GM19239 (cell line): ENCODE measurements around the gene SEC61B.
"Not testable (repeated sequence)": the region's sequence is repeated elsewhere in the genome, so short reads cannot be mapped to it uniquely, and the experiment has no call there.

ENCODE experiments used
- DNase-seq: peaks from one replicate; pipeline ENCODE4 v3.0.0; 2011; ENCODE audit warnings: low spot score; ENCODE audit not compliant: insufficient read length
- FAIRE-seq: peaks from 2 replicates; lab custom pipeline; 2011; peaks lifted over from hg19 to GRCh38; lab: Jason Lieb, UNC

Gene SEC61B

GRCh38 chr9:99234618-99235017 lies 12.5 kb downstream of the SEC61B start:
- no peak for DNase-seq
- FAIRE-seq = peak; percentile 8

- FAIRE-seq = peak; percentile 14
- DNase-seq = no peak
Observed at GRCh38 chr9:99235069-99235468, 13.0 kb downstream of the SEC61B start.

- peak; percentile 98 for FAIRE-seq
- peak; percentile 36 for DNase-seq
Observed at GRCh38 chr9:99235926-99236634, 14.0 kb downstream of the SEC61B start.

GRCh38 chr9:99237356-99237755 lies 15.3 kb downstream of the SEC61B start:
- DNase-seq = no peak
- no peak for FAIRE-seq

- not testable (repeated sequence) for DNase-seq, FAIRE-seq
Observed at GRCh38 chr9:99237849-99238248, 15.8 kb downstream of the SEC61B start.

GRCh38 chr9:99238331-99238730 lies 16.2 kb downstream of the SEC61B start:
- DNase-seq (no peak), FAIRE-seq (no peak)

DNA sequence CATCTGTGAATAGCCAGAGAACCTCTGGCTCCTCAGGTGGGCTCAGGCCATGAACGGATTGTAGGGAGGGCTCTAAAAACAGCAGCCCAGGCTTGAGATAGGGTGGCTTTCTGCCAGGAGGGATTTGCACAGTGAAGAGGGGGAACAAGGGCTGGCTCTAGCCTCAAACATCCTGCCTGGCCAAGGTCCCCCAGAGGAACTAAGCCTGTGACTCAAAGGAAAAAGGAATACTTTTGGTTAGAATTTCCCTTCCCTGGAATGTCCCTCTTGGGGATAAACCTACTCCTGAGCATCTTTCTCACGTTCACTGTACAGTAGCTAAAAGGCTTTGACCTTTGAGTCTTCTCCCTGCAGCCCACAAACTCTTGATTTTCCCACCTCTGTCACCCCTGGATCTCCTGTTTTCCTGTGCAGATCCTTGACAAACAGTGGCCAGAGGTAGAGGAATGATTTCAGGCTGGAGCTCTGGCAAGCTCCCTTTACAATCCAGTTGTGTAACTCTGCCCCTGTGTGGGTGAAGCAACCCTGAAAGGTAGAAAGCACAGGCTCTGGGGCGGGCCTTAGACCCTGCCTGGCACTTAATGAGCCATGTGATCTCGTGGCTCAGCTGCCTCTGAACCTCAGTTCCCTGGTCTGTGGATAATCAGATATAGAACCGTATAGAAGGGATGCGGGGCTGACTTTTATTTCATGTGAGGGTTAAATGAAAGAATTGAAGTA lies 17.4 kb downstream of the SEC61B start:
- FAIRE-seq = no peak
- DNase-seq = no peak

GRCh38 chr9:99241106-99241505 lies 19.0 kb downstream of the SEC61B start:
- DNase-seq (no peak), FAIRE-seq (no peak)

- DNase-seq (no peak), FAIRE-seq (peak; percentile 89)
Observed at GRCh38 chr9:99244344-99245260, 22.5 kb downstream of the SEC61B start.

- FAIRE-seq (no peak), DNase-seq (no peak)
Observed at GRCh38 chr9:99249619-99250018, 27.5 kb downstream of the SEC61B start.

DNA sequence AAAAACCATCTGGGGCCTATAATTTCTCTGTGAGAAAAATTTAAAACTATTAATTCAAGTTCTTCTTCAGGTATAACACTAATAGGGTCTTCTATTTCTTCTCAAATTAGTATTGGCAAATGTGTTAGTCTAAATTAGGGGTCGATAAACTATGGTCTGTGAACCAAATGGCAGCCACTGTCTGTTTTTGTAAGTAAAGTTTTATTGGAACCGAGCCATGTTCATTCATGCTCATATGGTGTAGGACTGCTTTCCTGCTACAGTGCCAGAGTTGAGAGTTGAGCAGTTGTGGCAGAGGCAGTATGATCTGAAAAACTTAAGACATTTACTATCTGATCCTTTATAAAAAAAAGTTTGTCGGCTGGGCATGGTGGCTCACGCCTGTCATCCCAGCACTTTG lies 29.1 kb downstream of the SEC61B start:
- DNase-seq (no peak), FAIRE-seq (peak; percentile 76)

DNA sequence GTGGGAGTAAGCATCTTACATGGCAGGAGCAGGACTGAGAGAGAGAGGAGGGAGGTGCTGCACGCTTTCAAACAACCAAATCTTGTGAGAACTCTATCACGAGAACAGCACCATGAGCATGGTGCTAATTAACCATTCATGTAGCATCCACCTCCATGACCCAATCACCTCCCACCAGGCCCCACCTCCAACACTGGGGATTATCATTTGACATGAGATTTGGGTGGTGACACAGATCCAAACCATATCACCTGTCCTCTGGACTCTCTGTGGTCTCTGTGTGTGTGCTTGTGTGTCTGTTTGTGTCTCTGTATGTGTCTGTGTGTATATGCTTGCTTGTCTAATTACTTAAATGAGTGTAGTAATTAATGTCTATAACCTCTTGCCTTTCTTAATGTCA lies 31.1 kb downstream of the SEC61B start:
- DNase-seq (no peak), FAIRE-seq (no peak)

- DNase-seq (peak; percentile 62), FAIRE-seq (peak; percentile 99)
Observed at GRCh38 chr9:99253772-99254431, 31.8 kb downstream of the SEC61B start.

GRCh38 chr9:99255651-99256050 lies 33.6 kb downstream of the SEC61B start:
- DNase-seq = no peak
- FAIRE-seq = peak; percentile 8

- FAIRE-seq = no peak
- DNase-seq = no peak
Observed at GRCh38 chr9:99257723-99258389, 35.8 kb downstream of the SEC61B start.

GRCh38 chr9:99259231-99259918 lies 37.3 kb downstream of the SEC61B start:
- DNase-seq (no peak), FAIRE-seq (peak; percentile 45)

DNA sequence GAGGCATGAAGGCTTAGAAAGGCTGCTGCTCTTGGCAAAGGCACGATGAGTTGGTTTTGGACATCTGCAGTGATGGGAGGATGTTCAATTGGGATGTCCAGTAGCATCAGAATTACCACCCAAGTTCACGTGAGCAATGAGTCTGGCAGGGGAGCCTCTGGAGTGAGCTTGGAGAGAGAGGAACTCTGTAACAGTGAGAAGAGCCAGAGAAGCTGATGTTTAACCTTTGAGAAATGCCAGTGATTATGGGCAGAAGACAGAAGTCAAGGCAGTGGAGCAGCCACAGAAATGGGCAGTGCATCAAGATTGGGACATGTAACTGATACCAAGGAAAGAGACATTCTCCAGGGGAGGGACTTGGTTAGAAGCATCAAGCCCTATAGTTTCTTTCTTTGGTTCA lies 39.8 kb downstream of the SEC61B start:
- DNase-seq (no peak), FAIRE-seq (no peak)

DNA sequence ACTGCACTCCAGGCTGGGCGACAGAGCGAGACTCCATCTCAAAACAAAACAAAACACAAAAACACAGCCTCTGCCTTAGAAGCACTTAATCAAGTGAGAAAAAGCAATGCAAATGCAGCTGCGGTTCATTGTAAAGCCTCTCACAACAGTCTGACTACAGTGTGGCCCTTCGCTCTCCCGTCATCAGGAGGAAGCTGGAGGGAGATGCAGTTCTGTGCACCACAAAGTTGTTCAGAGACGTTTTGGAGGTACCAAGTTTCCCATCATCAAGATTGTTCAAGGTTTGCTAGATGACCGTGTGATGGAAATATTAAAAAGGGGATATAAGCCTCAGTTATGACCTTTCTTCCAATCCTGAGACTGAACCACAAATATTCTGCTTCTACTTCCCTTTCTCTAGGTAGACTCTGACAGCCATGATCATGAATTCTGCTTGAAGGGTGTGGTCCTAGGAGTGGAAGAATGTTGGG lies 40.9 kb downstream of the SEC61B start:
- DNase-seq (no peak), FAIRE-seq (peak; percentile 88)

GRCh38 chr9:99264070-99264680 lies 42.1 kb downstream of the SEC61B start:
- FAIRE-seq = no peak
- no peak for DNase-seq
